GM23338 (cell line): Measurements from ENCODE around the gene GNG7. TPM values are rescaled to one million over a fixed set of nuclear protein-coding genes. Genes with fewer than 3 reads are reported as not detected.
"Not testable (repeated sequence)": the region's sequence is repeated elsewhere in the genome, so short reads cannot be mapped to it uniquely, and the experiment has no call there.

Experiments
- ATAC-seq: fragments of 200-7000 bp; cut with Tn5 transposase; 3 replicates; pipeline ENCODE4 v1.9.1; 2020
- DNase-seq: peaks from one replicate; pipeline ENCODE4 v3.0.0-alpha.2; 2015; ENCODE audit warnings: low spot score
- H2AFZ ChIP-seq: fragments of 200-600 bp; sonication (generic); 2 replicates; pipeline ENCODE4 v1.8.0; 2016; ENCODE audit warnings: antibody characterized with exemption, mild to moderate bottlenecking, moderate library complexity
- H3F3A ChIP-seq: fragments of 200-600 bp; sonication (generic); replicated peaks from 2 replicates; pipeline ENCODE4 v1.8.0; 2017; ENCODE audit warnings: antibody characterized with exemption, mixed run types, low read depth
- H3K27ac ChIP-seq: fragments of 200-600 bp; sonication (generic); 2 replicates; pipeline ENCODE4 v1.6.1; 2016; ENCODE audit warnings: low read depth
- H3K27me3 ChIP-seq: fragments of 200-600 bp; sonication (generic); 2 replicates; pipeline ENCODE4 v1.8.0; 2016; ENCODE audit warnings: mild to moderate bottlenecking, mixed run types, moderate library complexity; ENCODE audit not compliant: insufficient read depth
- H3K36me3 ChIP-seq: fragments of 200-600 bp; sonication (generic); 2 replicates; pipeline ENCODE4 v1.8.0; 2016; ENCODE audit warnings: mild to moderate bottlenecking; ENCODE audit not compliant: insufficient read depth
- H3K4me1 ChIP-seq: fragments of 200-600 bp; sonication (generic); 2 replicates; pipeline ENCODE4 v1.8.0; 2016; ENCODE audit warnings: mild to moderate bottlenecking, moderate library complexity; ENCODE audit not compliant: insufficient read depth
- H3K4me2 ChIP-seq: fragments of 200-600 bp; sonication (generic); 2 replicates; pipeline ENCODE4 v1.7.1; 2017; ENCODE audit warnings: mixed run types
- H3K4me3 ChIP-seq: fragments of 200-600 bp; sonication (generic); 2 replicates; pipeline ENCODE4 v1.6.1; 2016; ENCODE audit warnings: mixed run types
- H3K79me2 ChIP-seq: fragments of 200-600 bp; sonication (generic); replicated peaks from 2 replicates; pipeline ENCODE4 v1.8.0; 2017; ENCODE audit warnings: mild to moderate bottlenecking; ENCODE audit not compliant: insufficient read depth
- H3K9me2 ChIP-seq: fragments of 200-600 bp; sonication (generic); 2 replicates; pipeline ENCODE4 v1.8.0; 2017; ENCODE audit not compliant: insufficient read depth
- H4K20me1 ChIP-seq: fragments of 200-600 bp; sonication (generic); replicated peaks from 2 replicates; pipeline ENCODE4 v1.8.0; 2017; ENCODE audit warnings: mild to moderate bottlenecking; ENCODE audit not compliant: insufficient read depth
- H3K27ac Mint-ChIP-seq: 2 replicates; pipeline ENCODE4 v1.8.0; 2020; ENCODE audit warnings: inconsistent platforms, mild to moderate bottlenecking, moderate library complexity, mixed read lengths
- H3K27me3 Mint-ChIP-seq: 3 replicates; pipeline ENCODE4 v1.8.0; 2022; ENCODE audit warnings: low read depth, mild to moderate bottlenecking, moderate library complexity, mixed read lengths, inconsistent platforms; ENCODE audit not compliant: insufficient read depth, poor library complexity
- H3K36me3 Mint-ChIP-seq: 3 replicates; pipeline ENCODE4 v1.8.0; 2021; ENCODE audit warnings: low read depth, mild to moderate bottlenecking, inconsistent platforms, moderate library complexity, mixed read lengths
- H3K4me1 Mint-ChIP-seq: 3 replicates; pipeline ENCODE4 v1.8.0; 2020; ENCODE audit warnings: mild to moderate bottlenecking, inconsistent platforms, mixed read lengths
- H3K4me3 Mint-ChIP-seq: 3 replicates; pipeline ENCODE4 v1.8.0; 2021; ENCODE audit warnings: moderate library complexity, mild to moderate bottlenecking, inconsistent platforms, mixed read lengths
- H3K9me3 Mint-ChIP-seq: 3 replicates; pipeline ENCODE4 v1.8.0; 2020; ENCODE audit warnings: moderate library complexity, mild to moderate bottlenecking, inconsistent platforms, mixed read lengths
- CREB1 ChIP-seq: fragments of 250-450 bp; sonication (Bioruptor Pico); IDR thresholded peaks from 2 replicates; pipeline ENCODE4 v1.5.0; 2020; ENCODE audit warnings: low read depth, mild to moderate bottlenecking, moderate library complexity
- JUNB ChIP-seq: IDR thresholded peaks from one replicate; pipeline ENCODE4 v1.6.1; 2016; ENCODE audit warnings: antibody characterized with exemption; ENCODE audit not compliant: unreplicated experiment
- ZNF114 ChIP-seq: fragments of 250-450 bp; sonication (Bioruptor Pico); IDR thresholded peaks from 2 replicates; pipeline ENCODE4 v1.5.0; 2020; ENCODE audit warnings: mild to moderate bottlenecking, moderate library complexity
- ZNF331 ChIP-seq: fragments of 250-450 bp; sonication (Bioruptor Pico); IDR thresholded peaks from 2 replicates; pipeline ENCODE4 v1.5.0; 2020; ENCODE audit warnings: low read depth, mild to moderate bottlenecking, moderate library complexity
- polyA plus RNA-seq: library from polyadenylated mRNA; unstranded; fragments of >200 nt; fragmentation: Nextera tagmentation; extraction: Ambion mirVana; gene quantifications from 2 replicates; pipeline ENCODE4 v1.2.1, GENCODE V29; 2016
- total RNA-seq: library from RNA; depleted of rRNA; stranded (reverse); fragments of >200 nt; shearing (Covaris generic); gene quantifications from 2 replicates; pipeline ENCODE4 v1.2.3, GENCODE V29; 2014
- TF ChIP-seq, protein P1 (sequence below): fragments of 250-450 bp; sonication (Bioruptor Pico); IDR thresholded peaks from 2 replicates; pipeline ENCODE4 v1.5.0; 2020; ENCODE audit warnings: mild to moderate bottlenecking, moderate library complexity
- TF ChIP-seq, protein P2 (sequence below), 2 experiments: fragments of 200-600 bp in 1 of 2; sonication (generic) in 1 of 2; conservative IDR thresholded peaks; 2 replicates each; pipeline versions ENCODE4 v1.5.1 to v1.6.1; 2016 to 2017; ENCODE audit warnings: antibody characterized with exemption in 2 of 2, low read depth in 2 of 2, mild to moderate bottlenecking in 2 of 2, moderate library complexity in 1 of 2
- TF ChIP-seq, protein P3 (sequence below): IDR thresholded peaks from 2 replicates; pipeline ENCODE4 v1.6.1; 2016; ENCODE audit warnings: antibody characterized with exemption

The GNG7 gene
- total and polyA plus RNA-seq, 2 experiments from 2014 or later: 5.1 to 5.4 TPM

DNA sequence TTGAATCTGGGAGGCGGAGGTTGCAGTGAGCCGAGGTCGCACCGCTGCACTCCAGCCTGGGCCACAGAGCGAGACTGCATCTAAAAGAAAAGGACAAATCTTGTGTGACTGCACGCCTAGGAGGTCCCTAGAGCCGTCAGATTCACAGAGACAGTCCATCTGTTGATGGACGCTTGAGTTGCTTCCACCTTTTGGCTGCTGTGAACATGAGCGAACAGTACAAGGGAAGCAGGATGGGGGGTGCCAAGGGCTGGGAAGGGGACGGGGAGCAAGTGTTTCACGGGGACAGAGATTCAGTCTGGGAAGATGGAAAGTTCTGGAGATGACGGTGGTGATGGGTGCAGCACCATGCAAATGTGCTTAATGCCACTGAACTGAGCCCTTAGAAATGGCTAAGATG lies 78.7 kb downstream of the GNG7 start (continued):
- TF ChIP-seq, protein P1, sequence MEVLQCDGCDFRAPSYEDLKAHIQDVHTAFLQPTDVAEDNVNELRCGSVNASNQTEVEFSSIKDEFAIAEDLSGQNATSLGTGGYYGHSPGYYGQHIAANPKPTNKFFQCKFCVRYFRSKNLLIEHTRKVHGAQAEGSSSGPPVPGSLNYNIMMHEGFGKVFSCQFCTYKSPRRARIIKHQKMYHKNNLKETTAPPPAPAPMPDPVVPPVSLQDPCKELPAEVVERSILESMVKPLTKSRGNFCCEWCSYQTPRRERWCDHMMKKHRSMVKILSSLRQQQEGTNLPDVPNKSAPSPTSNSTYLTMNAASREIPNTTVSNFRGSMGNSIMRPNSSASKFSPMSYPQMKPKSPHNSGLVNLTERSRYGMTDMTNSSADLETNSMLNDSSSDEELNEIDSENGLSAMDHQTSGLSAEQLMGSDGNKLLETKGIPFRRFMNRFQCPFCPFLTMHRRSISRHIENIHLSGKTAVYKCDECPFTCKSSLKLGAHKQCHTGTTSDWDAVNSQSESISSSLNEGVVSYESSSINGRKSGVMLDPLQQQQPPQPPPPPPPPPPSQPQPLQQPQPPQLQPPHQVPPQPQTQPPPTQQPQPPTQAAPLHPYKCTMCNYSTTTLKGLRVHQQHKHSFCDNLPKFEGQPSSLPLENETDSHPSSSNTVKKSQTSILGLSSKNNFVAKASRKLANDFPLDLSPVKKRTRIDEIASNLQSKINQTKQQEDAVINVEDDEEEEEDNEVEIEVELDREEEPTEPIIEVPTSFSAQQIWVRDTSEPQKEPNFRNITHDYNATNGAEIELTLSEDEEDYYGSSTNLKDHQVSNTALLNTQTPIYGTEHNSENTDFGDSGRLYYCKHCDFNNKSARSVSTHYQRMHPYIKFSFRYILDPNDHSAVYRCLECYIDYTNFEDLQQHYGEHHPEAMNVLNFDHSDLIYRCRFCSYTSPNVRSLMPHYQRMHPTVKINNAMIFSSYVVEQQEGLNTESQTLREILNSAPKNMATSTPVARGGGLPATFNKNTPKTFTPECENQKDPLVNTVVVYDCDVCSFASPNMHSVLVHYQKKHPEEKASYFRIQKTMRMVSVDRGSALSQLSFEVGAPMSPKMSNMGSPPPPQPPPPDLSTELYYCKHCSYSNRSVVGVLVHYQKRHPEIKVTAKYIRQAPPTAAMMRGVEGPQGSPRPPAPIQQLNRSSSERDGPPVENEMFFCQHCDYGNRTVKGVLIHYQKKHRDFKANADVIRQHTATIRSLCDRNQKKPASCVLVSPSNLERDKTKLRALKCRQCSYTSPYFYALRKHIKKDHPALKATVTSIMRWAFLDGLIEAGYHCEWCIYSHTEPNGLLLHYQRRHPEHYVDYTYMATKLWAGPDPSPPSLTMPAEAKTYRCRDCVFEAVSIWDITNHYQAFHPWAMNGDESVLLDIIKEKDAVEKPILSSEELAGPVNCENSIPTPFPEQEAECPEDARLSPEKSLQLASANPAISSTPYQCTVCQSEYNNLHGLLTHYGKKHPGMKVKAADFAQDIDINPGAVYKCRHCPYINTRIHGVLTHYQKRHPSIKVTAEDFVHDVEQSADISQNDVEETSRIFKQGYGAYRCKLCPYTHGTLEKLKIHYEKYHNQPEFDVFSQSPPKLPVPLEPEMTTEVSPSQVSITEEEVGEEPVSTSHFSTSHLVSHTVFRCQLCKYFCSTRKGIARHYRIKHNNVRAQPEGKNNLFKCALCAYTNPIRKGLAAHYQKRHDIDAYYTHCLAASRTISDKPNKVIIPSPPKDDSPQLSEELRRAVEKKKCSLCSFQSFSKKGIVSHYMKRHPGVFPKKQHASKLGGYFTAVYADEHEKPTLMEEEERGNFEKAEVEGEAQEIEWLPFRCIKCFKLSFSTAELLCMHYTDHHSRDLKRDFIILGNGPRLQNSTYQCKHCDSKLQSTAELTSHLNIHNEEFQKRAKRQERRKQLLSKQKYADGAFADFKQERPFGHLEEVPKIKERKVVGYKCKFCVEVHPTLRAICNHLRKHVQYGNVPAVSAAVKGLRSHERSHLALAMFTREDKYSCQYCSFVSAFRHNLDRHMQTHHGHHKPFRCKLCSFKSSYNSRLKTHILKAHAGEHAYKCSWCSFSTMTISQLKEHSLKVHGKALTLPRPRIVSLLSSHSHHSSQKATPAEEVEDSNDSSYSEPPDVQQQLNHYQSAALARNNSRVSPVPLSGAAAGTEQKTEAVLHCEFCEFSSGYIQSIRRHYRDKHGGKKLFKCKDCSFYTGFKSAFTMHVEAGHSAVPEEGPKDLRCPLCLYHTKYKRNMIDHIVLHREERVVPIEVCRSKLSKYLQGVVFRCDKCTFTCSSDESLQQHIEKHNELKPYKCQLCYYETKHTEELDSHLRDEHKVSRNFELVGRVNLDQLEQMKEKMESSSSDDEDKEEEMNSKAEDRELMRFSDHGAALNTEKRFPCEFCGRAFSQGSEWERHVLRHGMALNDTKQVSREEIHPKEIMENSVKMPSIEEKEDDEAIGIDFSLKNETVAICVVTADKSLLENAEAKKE (CRISPR knock-in tag): no peak
- TF ChIP-seq CREB1 (CRISPR knock-in tag): no peak
- TF ChIP-seq ZNF114 (CRISPR knock-in tag): no peak

DNA sequence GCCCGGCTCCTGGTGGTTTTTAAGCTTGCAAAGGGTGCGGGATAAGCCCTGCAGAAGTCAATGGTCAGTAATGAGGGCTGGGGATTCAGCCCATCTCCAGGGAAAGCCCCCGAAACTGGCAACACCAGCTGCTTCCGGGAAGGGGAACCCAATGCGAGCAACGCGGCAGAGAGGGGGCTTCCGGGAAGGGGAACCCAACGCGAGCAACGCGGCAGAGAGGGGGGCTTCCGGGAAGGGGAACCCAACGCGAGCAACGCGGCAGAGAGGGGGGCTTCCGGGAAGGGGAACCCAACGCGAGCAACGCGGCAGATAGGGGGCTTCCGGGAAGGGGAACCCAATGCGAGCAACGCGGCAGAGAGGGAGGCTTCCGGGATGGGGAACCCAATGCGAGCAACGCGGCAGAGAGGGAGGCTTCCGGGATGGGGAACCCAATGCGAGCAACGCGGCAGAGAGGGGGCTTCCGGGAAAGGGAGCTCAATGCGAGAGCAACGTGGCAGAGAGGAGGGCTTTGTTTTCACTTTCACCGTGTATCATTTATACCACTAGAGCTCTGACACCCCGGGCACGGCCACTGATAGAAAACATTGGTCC lies 80.0 kb downstream of the GNG7 start:
- H3K27ac ChIP-seq, H3K27me3 Mint-ChIP-seq, ATAC-seq, H3F3A ChIP-seq, H3K79me2 ChIP-seq, H2AFZ ChIP-seq, H3K36me3 ChIP-seq, H3K27me3 ChIP-seq, H3K36me3 Mint-ChIP-seq, H3K4me2 ChIP-seq, H3K27ac Mint-ChIP-seq, H3K9me3 Mint-ChIP-seq, H3K4me3 Mint-ChIP-seq, DNase-seq, H4K20me1 ChIP-seq, H3K9me2 ChIP-seq, H3K4me1 ChIP-seq, H3K4me3 ChIP-seq: not testable (repeated sequence)
- peaks cover 12% of the 10 kb centered on the region for H3K4me1 Mint-ChIP-seq

DNA sequence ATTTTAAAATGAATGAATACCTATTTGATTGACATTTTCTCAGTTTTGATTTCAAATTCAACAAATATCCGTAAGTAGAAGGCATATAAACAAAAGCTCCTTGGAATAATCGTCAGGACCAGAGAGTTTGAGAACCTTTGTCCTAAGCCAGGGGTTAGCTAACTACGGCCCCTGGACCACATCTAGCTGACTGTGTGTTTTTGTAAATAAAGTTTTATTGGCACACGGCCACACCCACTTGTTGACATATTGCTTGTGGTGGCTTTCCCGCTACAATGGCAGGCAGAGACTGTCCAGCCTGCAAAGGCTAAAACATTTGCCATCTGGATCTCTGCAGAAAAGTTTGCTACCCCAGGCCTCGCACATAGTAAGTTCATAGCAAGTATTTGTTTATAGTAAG lies 83.4 kb downstream of the GNG7 start:
- no peak for DNase-seq
- no peaks in the 10 kb centered on the region; the same call in 1 of the 2 replicates for H3K4me1 ChIP-seq
- H3K36me3 Mint-ChIP-seq: peaks cover 6% of the 10 kb centered on the region; the same call in 2 of the 3 replicates
- no peak overlapping the region for H2AFZ ChIP-seq
- H3K27ac Mint-ChIP-seq: no peak overlapping the region
- H3K79me2 ChIP-seq: no peaks in the 10 kb centered on the region
- no peak for ATAC-seq
- H3K27me3 Mint-ChIP-seq: peaks cover 8% of the 10 kb centered on the region
- no peaks in the 10 kb centered on the region for H3F3A ChIP-seq
- no peak overlapping the region for H3K27ac ChIP-seq
- no peaks in the 10 kb centered on the region for H3K27me3 ChIP-seq
- H3K4me3 Mint-ChIP-seq: no peak overlapping the region; the same call in 2 of the 3 replicates
- peaks cover 14% of the 10 kb centered on the region for H3K9me3 Mint-ChIP-seq
- H3K36me3 ChIP-seq: no peaks in the 10 kb centered on the region
- no peaks in the 10 kb centered on the region for H3K9me2 ChIP-seq
- no peak overlapping the region for H3K4me3 ChIP-seq
- H4K20me1 ChIP-seq: no peaks in the 10 kb centered on the region
- H3K4me1 Mint-ChIP-seq: peaks cover 12% of the 10 kb centered on the region
- H3K4me2 ChIP-seq: no peak overlapping the region
- TF ChIP-seq JUNB (no peak), ZNF114 (CRISPR knock-in tag) (no peak), CREB1 (CRISPR knock-in tag) (no peak), ZNF331 (CRISPR knock-in tag) (no peak)
- TF ChIP-seq, protein P2, sequence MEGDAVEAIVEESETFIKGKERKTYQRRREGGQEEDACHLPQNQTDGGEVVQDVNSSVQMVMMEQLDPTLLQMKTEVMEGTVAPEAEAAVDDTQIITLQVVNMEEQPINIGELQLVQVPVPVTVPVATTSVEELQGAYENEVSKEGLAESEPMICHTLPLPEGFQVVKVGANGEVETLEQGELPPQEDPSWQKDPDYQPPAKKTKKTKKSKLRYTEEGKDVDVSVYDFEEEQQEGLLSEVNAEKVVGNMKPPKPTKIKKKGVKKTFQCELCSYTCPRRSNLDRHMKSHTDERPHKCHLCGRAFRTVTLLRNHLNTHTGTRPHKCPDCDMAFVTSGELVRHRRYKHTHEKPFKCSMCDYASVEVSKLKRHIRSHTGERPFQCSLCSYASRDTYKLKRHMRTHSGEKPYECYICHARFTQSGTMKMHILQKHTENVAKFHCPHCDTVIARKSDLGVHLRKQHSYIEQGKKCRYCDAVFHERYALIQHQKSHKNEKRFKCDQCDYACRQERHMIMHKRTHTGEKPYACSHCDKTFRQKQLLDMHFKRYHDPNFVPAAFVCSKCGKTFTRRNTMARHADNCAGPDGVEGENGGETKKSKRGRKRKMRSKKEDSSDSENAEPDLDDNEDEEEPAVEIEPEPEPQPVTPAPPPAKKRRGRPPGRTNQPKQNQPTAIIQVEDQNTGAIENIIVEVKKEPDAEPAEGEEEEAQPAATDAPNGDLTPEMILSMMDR (conservative IDR thresholded peaks at IDR 0.05; ENCODE audit: low read depth in 2 of 2): no peak
- TF ChIP-seq, protein P3, sequence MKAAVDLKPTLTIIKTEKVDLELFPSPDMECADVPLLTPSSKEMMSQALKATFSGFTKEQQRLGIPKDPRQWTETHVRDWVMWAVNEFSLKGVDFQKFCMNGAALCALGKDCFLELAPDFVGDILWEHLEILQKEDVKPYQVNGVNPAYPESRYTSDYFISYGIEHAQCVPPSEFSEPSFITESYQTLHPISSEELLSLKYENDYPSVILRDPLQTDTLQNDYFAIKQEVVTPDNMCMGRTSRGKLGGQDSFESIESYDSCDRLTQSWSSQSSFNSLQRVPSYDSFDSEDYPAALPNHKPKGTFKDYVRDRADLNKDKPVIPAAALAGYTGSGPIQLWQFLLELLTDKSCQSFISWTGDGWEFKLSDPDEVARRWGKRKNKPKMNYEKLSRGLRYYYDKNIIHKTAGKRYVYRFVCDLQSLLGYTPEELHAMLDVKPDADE: no peak
